Measurements from ENCODE around the gene ZNF892.
"Not testable (repeated sequence)": the region's sequence is repeated elsewhere in the genome, so short reads cannot be mapped to it uniquely, and the experiment has no call there.

ZNF892 gene

DNA sequence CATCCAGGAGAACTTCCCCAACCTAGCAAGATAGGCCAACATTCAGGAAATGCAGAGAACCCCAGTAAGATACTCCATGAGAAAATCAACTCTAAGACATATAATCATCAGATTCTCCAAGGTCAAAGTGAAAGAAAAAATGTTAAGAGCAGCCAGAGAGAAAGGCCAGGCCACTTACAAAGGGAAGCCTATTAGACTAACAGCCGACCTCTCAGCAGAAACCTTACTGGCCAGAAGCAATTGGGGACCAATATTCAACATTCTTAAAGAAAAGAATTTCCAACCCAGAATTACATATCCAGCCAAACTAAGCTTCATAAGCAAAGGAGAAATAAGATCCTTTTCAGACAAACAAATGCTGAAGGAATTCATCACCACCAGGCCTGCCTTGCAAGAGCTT, 34.8 kb downstream of the ZNF892 start:
- H3K9me3 ChIP-seq (ENCODE audit: control insufficient read depth in 2 of 2, low read length in 2 of 2); H3K4me3 ChIP-seq (ENCODE audit: low read length in 2 of 2); H3K27ac ChIP-seq (ENCODE audit: low read depth in 2 of 2, low read length in 2 of 2); H3K9ac ChIP-seq (ENCODE audit: low read depth in 1 of 2, low read length in 2 of 2); H3K36me3 ChIP-seq (ENCODE audit: control insufficient read depth in 2 of 2, insufficient read depth in 2 of 2, low read length in 2 of 2); H3K27me3 ChIP-seq (ENCODE audit: control insufficient read depth in 2 of 2, insufficient read depth in 2 of 2, low read length in 2 of 2); H3K4me1 ChIP-seq (ENCODE audit: control insufficient read depth in 2 of 2, insufficient read depth in 2 of 2, low read length in 2 of 2): not testable (repeated sequence)

Measured in mucosa of rectum (tissue), 2 donors.